HG03139 (cell line): ENCODE results near the gene ABCA9.

Experiments
- ATAC-seq: cut with Tn5 transposase; IDR thresholded peaks from one replicate; pipeline ENCODE4 v1.9.1; 2021; ENCODE audit not compliant: unreplicated experiment

ABCA9 gene

GRCh38 chr17:69069226-69069750 is 8.6 kb upstream of the ABCA9 start:
- no peak for ATAC-seq

- no peak for ATAC-seq
These were observed 6.7 kb upstream of the ABCA9 start for GRCh38 chr17:69067274-69068047.

- ATAC-seq: no peak
These were observed 5.8 kb upstream of the ABCA9 start for GRCh38 chr17:69066482-69066881.

GRCh38 chr17:69065113-69065512 is 4.4 kb upstream of the ABCA9 start:
- ATAC-seq: no peak

- no peak for ATAC-seq
These were observed 3.7 kb upstream of the ABCA9 start for GRCh38 chr17:69064476-69064875.

- ATAC-seq: no peak
These were observed 3.3 kb upstream of the ABCA9 start for GRCh38 chr17:69064001-69064400.

GRCh38 chr17:69062860-69063581 is 2.3 kb upstream of the ABCA9 start:
- ATAC-seq: no peak

GRCh38 chr17:69061721-69062556 is 1.2 kb upstream of the ABCA9 start:
- ATAC-seq: no peak

GRCh38 chr17:69059458-69060175 is 1.1 kb downstream of the ABCA9 start:
- no peak for ATAC-seq

- ATAC-seq: no peak
These were observed 2.6 kb downstream of the ABCA9 start for GRCh38 chr17:69058165-69058564.

- no peak for ATAC-seq
These were observed 3.4 kb downstream of the ABCA9 start for GRCh38 chr17:69057280-69057679.

GRCh38 chr17:69056179-69056823 is 4.4 kb downstream of the ABCA9 start:
- no peak for ATAC-seq

- ATAC-seq: no peak
These were observed 5.4 kb downstream of the ABCA9 start for GRCh38 chr17:69055334-69055733.

- ATAC-seq: no peak
These were observed 9.5 kb downstream of the ABCA9 start for GRCh38 chr17:69050999-69051775.

- ATAC-seq: no peak
These were observed 12.1 kb downstream of the ABCA9 start for GRCh38 chr17:69048634-69049033.

GRCh38 chr17:69047368-69048263 is 13.1 kb downstream of the ABCA9 start:
- no peak for ATAC-seq

- ATAC-seq: no peak
These were observed 14.5 kb downstream of the ABCA9 start for GRCh38 chr17:69046121-69046807.

- ATAC-seq: no peak
These were observed 15.1 kb downstream of the ABCA9 start for GRCh38 chr17:69045646-69046045.
